GM19324 (cell line): ENCODE measurements around the gene IL2RA.
"Not testable (repeated sequence)": the region's sequence is repeated elsewhere in the genome, so short reads cannot be mapped to it uniquely, and the experiment has no call there.

Experiments used
- ATAC-seq: cut with Tn5 transposase; IDR thresholded peaks from one replicate; pipeline ENCODE4 v1.9.1; 2021; ENCODE audit warnings: mild to moderate bottlenecking, moderate library complexity; ENCODE audit not compliant: unreplicated experiment, low FRiP score

IL2RA gene

GRCh38 chr10:6019010-6019782 lies 43.0 kb downstream of the IL2RA start:
- no peak for ATAC-seq

DNA sequence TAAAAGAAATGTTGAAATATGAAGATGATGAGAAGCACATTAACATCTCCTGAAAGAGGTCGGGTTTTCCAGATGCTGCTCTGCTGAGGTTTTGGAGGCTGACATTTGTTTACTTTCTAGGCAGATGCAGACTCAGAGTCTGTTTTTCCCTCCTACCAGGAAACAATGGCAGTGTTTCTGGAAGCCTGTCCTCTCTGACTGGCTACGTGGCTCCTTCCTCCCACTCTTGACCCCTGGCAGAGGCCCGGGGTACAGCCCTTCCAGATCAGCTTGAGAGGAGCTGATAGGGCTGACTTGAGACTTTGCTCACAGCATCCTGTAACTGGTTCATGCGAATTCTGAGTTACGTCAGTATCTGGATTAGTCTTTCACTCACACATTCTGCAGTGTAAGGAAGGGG lies 43.7 kb downstream of the IL2RA start:
- no peak for ATAC-seq

DNA sequence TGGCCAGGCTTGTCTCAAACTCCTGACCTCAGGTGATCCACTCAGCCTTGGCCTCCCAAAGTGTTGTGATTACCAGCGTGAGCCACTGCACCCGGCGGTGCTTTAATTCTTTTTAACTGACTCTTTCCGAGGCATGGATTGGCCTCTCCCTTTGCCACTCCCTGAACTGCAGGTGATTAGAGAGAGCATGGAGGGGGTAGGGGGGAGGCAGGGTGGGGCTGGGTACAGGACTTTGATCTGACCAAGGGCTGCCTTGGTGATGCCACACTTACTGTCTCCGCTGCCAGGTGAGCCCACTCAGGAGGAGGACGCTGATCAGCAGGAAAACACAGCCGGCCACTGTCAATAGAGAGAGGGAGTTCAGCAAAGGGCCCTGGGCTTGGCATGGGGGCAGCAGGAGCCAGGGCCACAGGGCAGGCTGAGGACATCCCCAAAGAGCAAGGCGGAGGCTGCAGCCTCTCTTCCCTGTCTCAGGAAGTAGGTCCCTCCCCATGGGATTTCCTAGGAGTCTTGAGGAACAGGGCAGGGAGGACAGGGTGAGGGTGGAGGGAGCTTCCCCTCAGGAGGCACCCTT lies 44.3 kb downstream of the IL2RA start:
- no peak for ATAC-seq

DNA sequence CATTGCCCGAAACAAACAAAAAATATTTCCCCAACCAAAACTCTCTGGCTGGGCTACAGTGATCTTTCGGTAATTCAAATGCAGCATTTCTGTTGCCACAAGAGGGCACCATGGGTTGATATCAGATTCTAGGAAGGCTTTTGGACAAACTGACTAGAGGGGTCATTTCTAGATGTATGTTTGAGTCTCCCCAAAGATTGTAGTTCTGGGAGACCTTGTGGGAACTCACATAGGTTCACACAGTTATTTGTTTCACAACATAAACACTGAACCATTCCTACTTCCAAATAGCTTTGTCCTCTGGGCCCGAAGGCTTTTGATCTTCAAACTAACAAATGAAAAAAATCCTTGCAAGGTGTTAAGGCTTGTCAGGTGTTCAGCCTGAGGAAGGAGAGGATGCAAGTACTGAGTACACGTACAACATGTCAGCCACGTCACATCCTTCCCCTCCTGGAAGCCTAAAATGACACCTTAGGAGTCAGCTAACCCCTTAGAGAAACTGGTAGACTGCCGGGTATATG lies 47.9 kb downstream of the IL2RA start:
- ATAC-seq = no peak

DNA sequence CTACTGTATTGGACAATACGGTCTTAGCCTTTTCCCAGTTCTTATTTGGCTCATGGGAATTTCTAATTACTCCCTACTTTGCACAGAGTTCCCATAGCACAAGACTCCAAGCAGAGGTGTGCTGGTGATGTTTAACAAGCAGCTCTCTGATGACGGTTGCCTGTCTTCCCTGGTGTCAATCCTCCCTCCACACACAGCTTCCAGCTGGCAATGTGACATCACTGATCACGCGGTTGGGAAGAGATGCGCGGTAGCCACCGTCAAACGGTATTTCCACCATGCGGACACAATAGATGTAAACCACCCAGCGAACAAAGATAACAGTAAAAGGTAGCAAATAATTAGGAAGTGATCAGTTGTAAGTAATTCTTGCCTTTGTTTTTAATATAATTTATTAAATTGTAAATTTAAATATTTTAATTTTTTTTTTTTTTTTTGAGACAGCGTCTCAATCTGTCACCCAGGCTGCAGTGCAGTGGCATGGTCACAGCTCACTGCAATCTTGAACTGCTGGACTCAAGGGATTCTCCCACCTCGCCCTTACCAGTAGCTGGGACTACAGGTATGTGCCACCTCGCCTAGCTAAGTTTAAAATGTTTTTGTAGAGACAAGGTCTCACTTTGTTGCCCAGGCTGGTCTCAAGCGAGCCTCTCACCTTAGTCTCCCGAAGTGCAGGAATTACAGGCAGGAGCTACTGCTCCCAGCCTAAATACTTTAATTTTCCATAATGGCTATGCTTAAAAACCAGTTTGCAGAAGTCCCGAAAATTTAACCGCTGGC lies 48.6 kb downstream of the IL2RA start:
- ATAC-seq = no peak

GRCh38 chr10:6012121-6012905 lies 49.9 kb downstream of the IL2RA start:
- no peak for ATAC-seq

- no peak for ATAC-seq
Observed at GRCh38 chr10:6011558-6011957, 50.6 kb downstream of the IL2RA start.

- no peak for ATAC-seq
Observed at GRCh38 chr10:6010569-6010968, 51.6 kb downstream of the IL2RA start.

DNA sequence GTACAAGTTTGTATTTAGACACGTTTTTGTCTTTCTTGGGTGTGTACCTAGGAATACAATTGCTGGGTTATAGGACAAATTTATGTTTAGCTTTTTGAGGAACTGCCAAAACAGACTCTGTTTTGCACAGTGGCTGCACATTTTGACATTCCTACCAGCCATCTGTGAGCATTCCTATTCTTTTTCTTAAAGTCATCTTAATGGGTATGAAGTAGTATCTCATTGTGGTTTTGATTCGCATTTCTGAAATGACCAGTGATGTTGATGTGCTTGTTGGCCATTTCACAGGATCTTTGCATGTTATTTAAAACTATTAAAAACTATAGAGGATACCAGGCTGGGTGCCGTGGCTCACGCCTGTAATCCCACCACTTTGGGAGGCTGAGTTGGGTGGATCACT lies 52.2 kb downstream of the IL2RA start:
- no peak for ATAC-seq

GRCh38 chr10:6009150-6009549 lies 53.0 kb downstream of the IL2RA start:
- no peak for ATAC-seq

DNA sequence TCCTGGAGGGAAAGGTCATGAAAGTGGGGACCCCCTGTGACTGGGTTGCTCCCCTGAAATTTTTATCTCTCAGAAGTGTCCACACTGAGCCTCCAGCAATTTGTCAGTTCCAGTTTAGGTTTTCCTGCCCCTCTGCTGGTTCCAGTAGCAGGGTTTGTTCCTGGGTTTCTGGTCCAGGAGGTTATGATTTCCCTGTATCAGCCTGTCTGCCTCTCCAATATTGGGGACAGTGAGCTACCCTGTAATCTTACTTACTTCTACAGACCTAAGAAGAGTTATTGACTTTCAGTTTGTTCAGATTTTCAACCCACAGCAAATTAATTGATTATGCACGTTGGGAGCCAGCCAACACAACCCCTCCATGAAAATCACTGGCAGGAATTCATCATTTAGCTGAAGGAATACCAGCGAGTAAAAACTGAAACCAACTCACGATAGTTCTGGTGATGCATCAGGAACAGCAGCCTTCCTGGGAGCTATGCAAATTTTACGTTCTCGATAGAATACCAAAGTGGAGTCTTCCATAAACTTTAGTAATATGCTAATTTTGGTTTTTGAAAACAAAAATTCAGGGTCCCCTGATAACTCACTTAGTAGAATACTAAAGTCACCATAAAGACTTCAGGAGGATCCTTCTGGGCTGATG lies 53.5 kb downstream of the IL2RA start:
- ATAC-seq = no peak

GRCh38 chr10:6006991-6007390 lies 55.2 kb downstream of the IL2RA start:
- ATAC-seq = no peak

GRCh38 chr10:6006546-6006945 lies 55.6 kb downstream of the IL2RA start:
- ATAC-seq = no peak

- ATAC-seq = no peak
Observed at GRCh38 chr10:6005856-6006395, 56.2 kb downstream of the IL2RA start.

DNA sequence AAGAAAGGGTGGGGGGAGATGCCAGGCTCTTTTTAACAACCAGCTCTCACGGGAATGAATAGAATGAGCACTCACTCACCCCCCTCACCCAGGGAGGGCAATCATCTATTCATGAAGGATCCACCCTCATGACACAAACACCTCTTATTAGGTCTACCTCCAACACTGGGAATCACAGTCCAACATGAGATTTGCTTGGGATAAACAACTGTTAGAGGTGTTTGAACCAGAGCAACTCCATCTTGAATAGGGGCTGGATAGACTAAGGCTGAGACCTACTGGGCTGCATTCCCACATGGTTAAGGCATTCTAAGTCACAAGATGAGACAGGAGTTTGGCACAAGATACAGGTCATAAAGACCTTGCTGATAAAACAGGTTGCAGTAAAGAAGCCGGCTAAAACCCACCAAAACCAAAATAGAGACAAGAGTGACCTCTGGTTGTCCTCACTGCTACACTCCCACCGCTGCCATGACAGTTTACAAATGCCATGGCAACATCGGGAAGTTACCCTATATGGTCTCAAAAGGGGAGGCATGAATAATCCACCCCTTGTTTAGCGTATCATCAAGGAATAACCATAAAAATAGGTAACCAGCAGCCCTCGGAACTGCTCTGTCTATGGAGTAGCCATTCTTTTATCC lies 56.9 kb downstream of the IL2RA start:
- not testable (repeated sequence) for ATAC-seq

DNA sequence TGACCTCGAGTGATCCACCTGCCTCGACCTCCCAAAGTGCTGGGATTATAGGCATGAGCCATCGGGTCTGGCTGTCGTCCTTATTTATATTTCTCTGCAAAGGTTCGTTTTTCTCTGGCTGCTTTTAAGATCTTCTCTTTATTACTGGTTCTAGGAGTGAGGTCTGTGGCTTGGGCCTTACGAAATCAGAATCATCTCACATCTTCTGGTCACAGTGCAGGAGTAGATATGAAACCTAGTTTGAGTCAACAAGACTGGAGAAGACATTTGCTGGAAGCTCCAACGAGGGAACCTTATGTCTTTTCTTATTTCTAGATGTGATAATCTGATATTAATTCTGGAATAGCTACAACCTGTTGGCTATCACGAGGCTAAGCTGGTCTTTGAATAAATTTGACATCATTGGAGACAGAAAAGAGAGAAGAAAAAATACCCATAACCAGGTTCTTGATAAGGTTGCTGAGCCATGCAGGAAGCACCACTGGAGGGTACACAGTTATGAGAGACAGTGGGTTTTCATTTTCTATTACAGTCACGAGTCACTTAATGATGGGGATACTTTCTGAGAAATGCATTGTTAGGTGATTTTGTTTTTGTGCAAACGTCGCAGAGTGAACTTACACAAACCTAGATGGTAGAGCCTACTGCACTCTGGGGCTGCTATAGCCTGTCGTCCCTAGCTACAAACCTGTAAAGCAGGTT lies 59.2 kb downstream of the IL2RA start:
- ATAC-seq = no peak

DNA sequence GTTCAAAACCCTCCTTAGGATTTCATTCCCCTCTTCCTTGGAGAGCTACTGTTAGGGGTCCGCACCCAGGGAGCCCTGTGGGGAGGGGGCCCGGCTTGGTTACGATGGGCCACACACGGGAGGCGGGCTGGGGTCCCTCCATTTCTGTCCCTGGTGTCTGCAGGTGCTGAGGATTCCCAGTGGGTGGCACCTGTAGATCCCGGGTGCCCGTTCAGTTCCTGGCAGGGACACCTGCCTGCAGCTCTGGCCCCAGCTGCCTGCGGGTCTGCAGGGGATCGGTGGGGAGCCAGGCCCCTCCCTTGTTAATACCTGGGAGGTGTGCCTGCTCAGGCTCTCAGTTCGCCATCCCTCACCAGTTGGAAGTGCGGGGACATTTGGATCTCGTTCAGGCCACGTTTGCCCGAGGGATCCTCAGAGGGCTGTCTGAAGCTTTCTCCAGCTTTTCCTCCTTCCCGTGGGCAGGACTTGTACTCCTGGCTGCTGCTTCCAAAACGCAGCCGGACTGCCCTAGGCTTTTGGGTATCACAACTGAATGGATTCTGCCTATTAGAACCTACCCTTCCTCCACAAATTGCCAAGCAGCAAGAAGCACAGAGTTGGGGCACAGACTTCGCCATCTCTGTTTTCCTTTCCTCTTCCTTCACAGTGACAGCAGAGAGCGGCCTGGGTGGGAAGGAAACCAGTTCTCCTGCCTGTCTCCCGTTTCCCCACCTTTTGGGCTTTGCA lies 62.6 kb downstream of the IL2RA start:
- ATAC-seq = no peak

GRCh38 chr10:5996696-5997095 lies 65.5 kb downstream of the IL2RA start:
- ATAC-seq = no peak
